Esophagus muscularis mucosa (tissue), 4 donors: ENCODE measurements around the gene DSCAM. TPM values are rescaled to one million over a fixed set of nuclear protein-coding genes. Genes with fewer than 3 reads are reported as not detected.

Experiments
- DNase-seq: peaks from one replicate; pipeline ENCODE4 v3.0.0-alpha.2; 2017; ENCODE audit errors: extremely low spot score
- H3K27ac ChIP-seq, 4 donors: fragments of 200-600 bp; sonication (generic); replicated peaks in 1 of 4; 1 replicate in 3 of 4; 2 replicates in 1 of 4; pipeline ENCODE4 v1.5.1; 2016 to 2019; ENCODE audit warnings: mild to moderate bottlenecking in 1 of 4
- H3K27me3 ChIP-seq, 4 donors: fragments of 200-600 bp; sonication (generic); one replicate each; pipeline versions ENCODE4 v1.5.1 to v1.6.0; 2016 to 2019
- H3K36me3 ChIP-seq, 4 donors: fragments of 200-600 bp; sonication (generic); one replicate each; pipeline ENCODE4 v1.5.1; 2016 to 2019
- H3K4me1 ChIP-seq, 4 donors: fragments of 200-600 bp; sonication (generic); one replicate each; pipeline ENCODE4 v1.5.1; 2016 to 2019
- H3K4me3 ChIP-seq, 4 donors: fragments of 200-600 bp; sonication (generic); 1 replicate in 2 of 4; 2 replicates in 2 of 4; pipeline ENCODE4 v1.5.1; 2016 to 2019; ENCODE audit warnings: mild to moderate bottlenecking in 4 of 4, moderate library complexity in 1 of 4
- H3K9me3 ChIP-seq, 4 donors: fragments of 200-600 bp; sonication (generic); 1 replicate in 3 of 4; 2 replicates in 1 of 4; pipeline ENCODE4 v1.5.1; 2016 to 2019
- EP300 ChIP-seq: sonication (generic); formaldehyde crosslinking; IDR thresholded peaks from one replicate; pipeline ENCODE4 v1.6.1; 2017; ENCODE audit warnings: antibody characterized with exemption
- POLR2A ChIP-seq: fragments of 450-650 bp; IDR thresholded peaks from one replicate; pipeline ENCODE4 v1.6.1; 2017; ENCODE audit warnings: antibody characterized with exemption, moderate library complexity, mild to moderate bottlenecking, low read depth
- POLR2AphosphoS5 ChIP-seq, 2 donors: sonication (generic); formaldehyde crosslinking; IDR thresholded peaks; one replicate each; pipeline ENCODE4 v1.6.1; 2017; ENCODE audit warnings: antibody characterized with exemption in 2 of 2
- WGBS: methylation state at CpG from one replicate; pipeline ENCODE4 v1.1.5; 2018; 5-methylcytosine and 5-hydroxymethylcytosine counted together
- intact Hi-C: fragments of 100-400 bp; cut with DNase I; formaldehyde crosslinking; loops from one replicate; pipeline ENCODE4 v1.15.1; 2023
- total RNA-seq, 4 donors: library from RNA; depleted of rRNA; stranded (reverse); fragments of >200 nt; gene quantifications; one replicate each; pipeline versions ENCODE4 v1.1.0 to v1.2.1, GENCODE V29; 2016
- TF ChIP-seq, protein P1 (sequence below), 3 experiments: fragments of 200-600 bp in 2 of 3; fragments of 450-650 bp in 1 of 3; sonication (generic) in 2 of 3; IDR thresholded peaks; one replicate each; pipeline ENCODE4 v1.5.1; 2017 to 2019; ENCODE audit warnings: antibody characterized with exemption in 3 of 3, mild to moderate bottlenecking in 2 of 3, moderate library complexity in 1 of 3

DSCAM gene
- total RNA-seq, 4 donors from 2014 or later, result 0.06 to 0.42 (median 0.17) TPM; not detected in 1

DNA sequence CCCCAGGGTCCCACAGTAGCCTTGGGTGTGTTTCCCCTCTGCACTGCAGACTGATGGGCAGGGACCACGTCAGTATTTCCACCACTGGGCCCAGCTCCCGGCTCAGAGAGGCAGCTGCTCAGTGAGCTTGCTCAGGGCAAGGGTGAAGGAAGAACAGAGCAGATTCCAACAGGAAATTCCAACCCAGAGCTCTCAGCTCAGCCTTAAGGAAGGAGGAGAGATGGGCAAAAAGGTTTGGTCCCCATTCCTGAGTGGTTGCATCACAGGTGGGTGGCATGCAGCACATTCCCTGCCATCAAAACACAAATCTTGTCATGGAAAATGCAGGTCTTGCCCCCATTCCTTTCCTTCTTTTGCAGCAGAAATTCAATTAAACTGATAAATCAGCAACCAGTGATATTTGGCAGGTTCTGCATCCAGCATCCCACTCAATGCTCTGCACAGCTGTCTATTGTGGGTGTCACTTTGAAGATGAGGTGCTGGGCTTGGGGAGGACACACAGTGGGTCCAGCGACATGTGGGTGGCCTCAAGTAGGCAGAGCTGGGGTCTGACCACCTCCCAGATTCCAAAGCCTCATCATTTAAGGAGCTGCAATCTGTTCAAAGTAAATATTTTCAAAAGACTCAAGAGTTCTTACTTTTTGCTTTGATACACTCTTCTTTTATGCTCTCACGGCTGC, 315.4 kb downstream of the DSCAM start:
- WGBS, result 37% methylated on average over 3 of the region's 4 CpGs
- DNase-seq, result no peak
- intact Hi-C loops, result no loop called here
- Histone ChIP-seq H3K4me1 (no peaks in the 10 kb centered on the region), H3K9me3 (peaks cover 0 to 16% (median 7%) of the 10 kb centered on the region in 4 donors), H3K36me3 (no peaks in the 10 kb centered on the region), H3K27ac (no peak overlapping the region), H3K27me3 (peaks cover 0 to 11% (median 0%) of the 10 kb centered on the region in 4 donors), H3K4me3 (no peak overlapping the region)
- TF ChIP-seq, protein P1, sequence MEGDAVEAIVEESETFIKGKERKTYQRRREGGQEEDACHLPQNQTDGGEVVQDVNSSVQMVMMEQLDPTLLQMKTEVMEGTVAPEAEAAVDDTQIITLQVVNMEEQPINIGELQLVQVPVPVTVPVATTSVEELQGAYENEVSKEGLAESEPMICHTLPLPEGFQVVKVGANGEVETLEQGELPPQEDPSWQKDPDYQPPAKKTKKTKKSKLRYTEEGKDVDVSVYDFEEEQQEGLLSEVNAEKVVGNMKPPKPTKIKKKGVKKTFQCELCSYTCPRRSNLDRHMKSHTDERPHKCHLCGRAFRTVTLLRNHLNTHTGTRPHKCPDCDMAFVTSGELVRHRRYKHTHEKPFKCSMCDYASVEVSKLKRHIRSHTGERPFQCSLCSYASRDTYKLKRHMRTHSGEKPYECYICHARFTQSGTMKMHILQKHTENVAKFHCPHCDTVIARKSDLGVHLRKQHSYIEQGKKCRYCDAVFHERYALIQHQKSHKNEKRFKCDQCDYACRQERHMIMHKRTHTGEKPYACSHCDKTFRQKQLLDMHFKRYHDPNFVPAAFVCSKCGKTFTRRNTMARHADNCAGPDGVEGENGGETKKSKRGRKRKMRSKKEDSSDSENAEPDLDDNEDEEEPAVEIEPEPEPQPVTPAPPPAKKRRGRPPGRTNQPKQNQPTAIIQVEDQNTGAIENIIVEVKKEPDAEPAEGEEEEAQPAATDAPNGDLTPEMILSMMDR (IDR thresholded peaks at IDR 0.05), result no peak

DNA sequence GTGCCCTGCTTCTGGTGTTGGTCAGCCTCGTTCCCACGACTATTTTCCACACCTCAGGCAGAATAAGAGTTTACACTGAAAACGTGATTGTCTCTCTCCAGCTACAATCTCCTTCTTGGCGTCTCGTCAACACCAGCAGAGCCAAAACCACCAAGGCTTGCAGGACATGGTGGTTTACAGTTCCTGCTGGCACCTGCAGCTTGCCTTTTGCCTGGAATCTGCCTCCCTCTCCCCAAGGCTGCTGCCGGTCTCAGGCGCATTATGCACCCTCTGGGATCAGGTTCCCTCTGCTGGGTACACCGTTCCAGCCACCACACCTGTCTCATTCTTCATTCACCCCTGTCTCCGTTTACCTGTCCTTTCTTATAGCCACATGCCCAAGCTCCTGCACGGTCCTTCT, 315.9 kb downstream of the DSCAM start:
- H3K4me3 ChIP-seq, result no peak overlapping the region
- intact Hi-C loops, result no loop called here
- H3K9me3 ChIP-seq, result peaks cover 0 to 16% (median 7%) of the 10 kb centered on the region in 4 donors
- H3K36me3 ChIP-seq, result no peaks in the 10 kb centered on the region
- DNase-seq, result no peak
- peaks cover 0 to 11% (median 0%) of the 10 kb centered on the region in 4 donors for H3K27me3 ChIP-seq
- H3K27ac ChIP-seq, result no peak overlapping the region
- no peak for TF ChIP-seq EP300
- no peak for TF ChIP-seq POLR2AphosphoS5 (IDR thresholded peaks at IDR 0.05)
- 90% methylated on average over 10 of the region's 10 CpGs for WGBS
- no peaks in the 10 kb centered on the region for H3K4me1 ChIP-seq

- intact Hi-C loops, result no loop called here
- TF ChIP-seq EP300 (no peak), POLR2AphosphoS5 (IDR thresholded peaks at IDR 0.05) (no peak), POLR2A (no peak)
- TF ChIP-seq, protein P1 (IDR thresholded peaks at IDR 0.05), result no peak
- Histone ChIP-seq H3K4me3 (no peak overlapping the region), H3K27me3 (no peaks in the 10 kb centered on the region), H3K9me3 (no peaks in the 10 kb centered on the region), H3K36me3 (no peaks in the 10 kb centered on the region), H3K4me1 (no peaks in the 10 kb centered on the region), H3K27ac (no peak overlapping the region)
- no peak for DNase-seq
These were observed 329.3 kb downstream of the DSCAM start for GRCh38 chr21:40517646-40518045.

- H3K4me3 ChIP-seq, result no peak overlapping the region
- intact Hi-C loops, result no loop called here
- WGBS, result 27% methylated on average over 8 of the region's 8 CpGs
- H3K27ac ChIP-seq, result no peak overlapping the region
- H3K36me3 ChIP-seq, result no peaks in the 10 kb centered on the region
- no peaks in the 10 kb centered on the region for H3K4me1 ChIP-seq
- H3K9me3 ChIP-seq, result no peaks in the 10 kb centered on the region
- no peak for DNase-seq
- no peaks in the 10 kb centered on the region for H3K27me3 ChIP-seq
- TF ChIP-seq EP300 (no peak), POLR2A (no peak)
- TF ChIP-seq, protein P1 (IDR thresholded peaks at IDR 0.05), result no peak
These were observed 330.6 kb downstream of the DSCAM start for GRCh38 chr21:40516335-40516734.

GRCh38 chr21:40512590-40512989, 334.4 kb downstream of the DSCAM start:
- TF ChIP-seq, protein P1 (IDR thresholded peaks at IDR 0.05), result peak in 1 of 3 experiments; percentile 46
- TF ChIP-seq POLR2A (no peak), POLR2AphosphoS5 (IDR thresholded peaks at IDR 0.05) (no peak), EP300 (no peak)
- H3K36me3 ChIP-seq, result no peaks in the 10 kb centered on the region
- H3K4me1 ChIP-seq, result no peaks in the 10 kb centered on the region
- no peaks in the 10 kb centered on the region for H3K9me3 ChIP-seq
- no peak overlapping the region for H3K4me3 ChIP-seq
- no peaks in the 10 kb centered on the region for H3K27me3 ChIP-seq
- H3K27ac ChIP-seq, result no peak overlapping the region
- no peak for DNase-seq
- intact Hi-C loops, result no loop called here
- WGBS, result 80% methylated on average over 11 of the region's 11 CpGs
